NB4 (cell line): ENCODE results near the gene LRBA.
"Not testable (repeated sequence)": the region's sequence is repeated elsewhere in the genome, so short reads cannot be mapped to it uniquely, and the experiment has no call there.

Source experiments
- DNase-seq: peaks from one replicate; pipeline ENCODE4 v3.0.0; 2010; ENCODE audit warnings: low read depth
- H3K4me3 ChIP-seq: one replicate; pipeline ENCODE4 v1.5.1; 2011; ENCODE audit warnings: mild to moderate bottlenecking, low read depth, low read length, moderate library complexity
- MAX ChIP-seq: IDR thresholded peaks from 2 replicates; pipeline ENCODE4 v1.6.1; 2011; ENCODE audit warnings: low read depth, low read length
- MYC ChIP-seq: IDR thresholded peaks from 2 replicates; pipeline ENCODE4 v1.6.1; 2011; ENCODE audit warnings: low read depth, low read length
- POLR2A ChIP-seq: IDR thresholded peaks from 2 replicates; pipeline ENCODE4 v1.6.1; 2011; ENCODE audit warnings: mild to moderate bottlenecking; ENCODE audit not compliant: insufficient read length; ENCODE audit errors: extremely low read depth
- TF ChIP-seq, protein P1 (sequence below): IDR thresholded peaks from one replicate; pipeline ENCODE4 v1.5.1; 2012; ENCODE audit warnings: low read depth, low read length

LRBA gene

GRCh38 chr4:150668824-150669223 is 346.3 kb downstream of the LRBA start:
- no peak overlapping the region for H3K4me3 ChIP-seq
- TF ChIP-seq, protein P1, sequence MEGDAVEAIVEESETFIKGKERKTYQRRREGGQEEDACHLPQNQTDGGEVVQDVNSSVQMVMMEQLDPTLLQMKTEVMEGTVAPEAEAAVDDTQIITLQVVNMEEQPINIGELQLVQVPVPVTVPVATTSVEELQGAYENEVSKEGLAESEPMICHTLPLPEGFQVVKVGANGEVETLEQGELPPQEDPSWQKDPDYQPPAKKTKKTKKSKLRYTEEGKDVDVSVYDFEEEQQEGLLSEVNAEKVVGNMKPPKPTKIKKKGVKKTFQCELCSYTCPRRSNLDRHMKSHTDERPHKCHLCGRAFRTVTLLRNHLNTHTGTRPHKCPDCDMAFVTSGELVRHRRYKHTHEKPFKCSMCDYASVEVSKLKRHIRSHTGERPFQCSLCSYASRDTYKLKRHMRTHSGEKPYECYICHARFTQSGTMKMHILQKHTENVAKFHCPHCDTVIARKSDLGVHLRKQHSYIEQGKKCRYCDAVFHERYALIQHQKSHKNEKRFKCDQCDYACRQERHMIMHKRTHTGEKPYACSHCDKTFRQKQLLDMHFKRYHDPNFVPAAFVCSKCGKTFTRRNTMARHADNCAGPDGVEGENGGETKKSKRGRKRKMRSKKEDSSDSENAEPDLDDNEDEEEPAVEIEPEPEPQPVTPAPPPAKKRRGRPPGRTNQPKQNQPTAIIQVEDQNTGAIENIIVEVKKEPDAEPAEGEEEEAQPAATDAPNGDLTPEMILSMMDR = no peak
- TF ChIP-seq MAX (no peak), POLR2A (no peak), MYC (no peak)
- DNase-seq = no peak

DNA sequence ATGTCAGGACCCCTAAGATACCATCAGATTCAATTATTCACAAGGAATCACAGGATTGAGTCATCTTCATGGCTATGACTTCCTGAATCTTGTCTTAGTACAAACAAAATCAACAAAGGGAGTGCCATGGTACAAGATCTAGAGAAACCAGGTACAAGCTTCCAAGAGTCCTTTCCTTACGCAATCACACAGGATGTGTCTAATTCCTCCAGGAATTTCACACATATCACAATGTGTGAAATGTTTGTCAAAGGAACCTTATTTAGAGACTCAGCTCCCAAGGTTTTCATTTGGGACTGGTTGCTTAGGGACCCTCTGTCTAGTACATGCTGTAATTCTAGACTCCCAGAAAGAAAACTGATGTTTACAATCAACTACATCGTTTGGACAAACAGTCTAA is 350.1 kb downstream of the LRBA start:
- TF ChIP-seq POLR2A (no peak), MAX (no peak), MYC (no peak)
- TF ChIP-seq, protein P1 = no peak
- H3K4me3 ChIP-seq = no peak overlapping the region
- DNase-seq = no peak

DNA sequence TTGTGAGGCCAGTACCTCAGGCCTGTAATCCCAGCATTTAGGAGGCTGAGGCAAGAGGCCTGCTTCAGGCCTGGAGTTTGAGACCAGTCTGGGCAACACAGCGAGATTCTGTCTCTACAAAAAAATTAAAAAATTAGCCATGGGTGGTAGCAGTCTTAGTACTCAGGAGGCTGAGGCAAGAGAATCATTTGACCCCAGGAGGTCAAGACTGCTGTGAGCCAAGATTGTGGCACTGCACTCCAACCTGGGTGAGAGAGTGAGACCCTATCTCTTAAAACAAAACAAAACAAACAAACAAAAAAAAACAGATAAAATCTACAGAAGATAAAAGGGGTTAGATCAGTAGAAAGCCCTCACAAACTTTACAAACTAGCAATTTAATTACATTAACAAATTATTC is 352.4 kb downstream of the LRBA start:
- H3K4me3 ChIP-seq = no peak overlapping the region
- no peak for TF ChIP-seq MAX
- TF ChIP-seq MYC = no peak
- TF ChIP-seq POLR2A = no peak
- TF ChIP-seq, protein P1 = no peak
- no peak for DNase-seq

DNA sequence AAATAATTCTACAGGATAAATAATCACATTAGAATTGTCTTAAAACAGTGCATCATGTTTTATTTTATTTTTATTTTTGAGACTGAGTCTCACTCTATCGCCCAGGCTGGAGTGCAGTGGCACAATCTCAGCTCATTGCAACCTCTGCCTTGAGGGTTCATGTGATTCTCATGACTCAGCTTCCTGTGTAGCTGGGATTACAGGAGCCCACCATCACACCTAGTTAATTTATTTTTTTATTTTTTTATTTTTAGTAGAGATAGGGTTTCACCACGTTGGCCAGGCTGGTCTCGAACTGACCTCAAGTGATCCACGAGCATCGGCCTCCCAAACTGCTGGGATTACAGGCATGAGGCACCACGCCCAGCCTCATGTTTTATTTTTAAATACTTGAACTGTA is 353.5 kb downstream of the LRBA start:
- DNase-seq, H3K4me3 ChIP-seq: not testable (repeated sequence)

DNA sequence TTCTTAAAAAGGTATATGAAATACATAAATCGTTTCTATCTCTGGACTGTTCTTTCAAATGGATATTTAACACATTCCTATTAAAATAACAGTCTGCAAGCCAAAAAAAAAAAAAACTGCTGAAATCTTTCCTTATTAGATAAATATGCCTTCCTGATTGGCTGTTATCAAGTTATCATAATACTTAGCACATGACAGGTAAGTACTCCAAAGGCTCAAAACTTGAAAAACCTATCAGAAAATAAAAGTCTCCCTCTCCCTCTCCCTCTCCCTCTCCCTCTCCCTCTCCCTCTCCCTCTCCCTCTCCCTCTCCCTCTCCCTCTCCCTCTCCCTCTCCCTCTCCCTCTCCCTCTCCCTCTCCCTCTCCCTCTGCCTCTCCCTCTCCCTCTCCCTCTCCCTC is 356.8 kb downstream of the LRBA start:
- not testable (repeated sequence) for DNase-seq, H3K4me3 ChIP-seq

DNA sequence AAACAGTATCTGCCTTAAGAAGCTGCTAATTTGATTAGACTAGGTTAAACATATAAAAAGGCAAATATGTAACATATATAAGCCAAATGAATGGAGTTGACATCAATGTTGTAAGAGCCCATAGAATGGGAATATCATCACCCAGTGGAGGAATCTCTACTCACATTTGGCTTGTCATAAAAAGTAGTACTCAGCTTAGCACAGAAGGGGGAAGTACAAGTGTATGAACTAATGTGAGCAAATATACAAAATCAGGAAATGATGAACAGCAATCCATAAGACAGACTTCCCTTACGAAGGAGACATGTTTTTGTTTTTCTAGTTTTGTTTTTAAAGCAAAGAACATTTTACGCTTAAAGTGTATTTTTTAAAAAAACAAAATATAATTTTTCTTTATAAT is 358.2 kb downstream of the LRBA start:
- TF ChIP-seq MYC (no peak), MAX (no peak), POLR2A (no peak)
- TF ChIP-seq, protein P1 = no peak
- DNase-seq = peak; percentile 10
- no peak overlapping the region for H3K4me3 ChIP-seq

DNA sequence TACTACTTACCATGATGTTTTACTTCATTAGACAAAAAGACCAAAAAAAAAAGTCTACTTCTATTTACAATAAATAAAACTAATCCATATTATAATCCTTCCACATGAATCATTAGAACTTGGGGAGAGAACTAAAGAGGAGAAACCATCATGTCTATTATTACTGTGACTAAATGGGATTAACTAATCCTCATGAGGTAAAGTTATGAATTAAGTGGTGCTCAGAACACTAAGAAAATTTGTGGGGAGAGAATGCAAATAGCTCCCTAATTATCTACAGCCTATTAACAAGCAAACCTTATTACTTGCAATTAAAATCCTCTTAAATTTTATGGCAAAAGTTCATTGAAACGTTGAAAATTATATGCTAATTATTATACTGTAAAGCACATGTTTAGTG is 364.3 kb downstream of the LRBA start:
- TF ChIP-seq POLR2A (no peak), MAX (no peak), MYC (no peak)
- TF ChIP-seq, protein P1 = no peak
- no peak for DNase-seq

More for the DNA sequence above, 364.3 kb downstream of the LRBA start:
- no peak overlapping the region for H3K4me3 ChIP-seq
